Dendritic cell treated with granulocyte-macrophage colony-stimulating factor and Interleukin-4, amounts not matched to agents 40 ng/mL and 50 ng/mL, for 4 days (primary cell): ENCODE results near the gene RBM38.

Source experiments
- H3K27ac Mint-ChIP-seq: one replicate; pipeline ENCODE4 v1.8.0; 2022; ENCODE audit warnings: mild to moderate bottlenecking, mixed read lengths
- H3K27me3 Mint-ChIP-seq: one replicate; pipeline ENCODE4 v1.8.0; 2022; ENCODE audit warnings: mild to moderate bottlenecking, mixed read lengths
- H3K36me3 Mint-ChIP-seq: one replicate; pipeline ENCODE4 v1.8.0; 2022; ENCODE audit warnings: low read depth, mixed read lengths
- H3K4me1 Mint-ChIP-seq: one replicate; pipeline ENCODE4 v1.8.0; 2022; ENCODE audit warnings: low read depth, mixed read lengths
- H3K4me3 Mint-ChIP-seq: one replicate; pipeline ENCODE4 v1.8.0; 2022; ENCODE audit warnings: mild to moderate bottlenecking, moderate library complexity, mixed read lengths
- H3K9me3 Mint-ChIP-seq: one replicate; pipeline ENCODE4 v1.8.0; 2022; ENCODE audit warnings: mixed read lengths
- intact Hi-C: fragments of 100-400 bp; cut with micrococcal nuclease; formaldehyde crosslinking; loops from one replicate; pipeline ENCODE4 v1.15.0; 2022

Gene RBM38

DNA sequence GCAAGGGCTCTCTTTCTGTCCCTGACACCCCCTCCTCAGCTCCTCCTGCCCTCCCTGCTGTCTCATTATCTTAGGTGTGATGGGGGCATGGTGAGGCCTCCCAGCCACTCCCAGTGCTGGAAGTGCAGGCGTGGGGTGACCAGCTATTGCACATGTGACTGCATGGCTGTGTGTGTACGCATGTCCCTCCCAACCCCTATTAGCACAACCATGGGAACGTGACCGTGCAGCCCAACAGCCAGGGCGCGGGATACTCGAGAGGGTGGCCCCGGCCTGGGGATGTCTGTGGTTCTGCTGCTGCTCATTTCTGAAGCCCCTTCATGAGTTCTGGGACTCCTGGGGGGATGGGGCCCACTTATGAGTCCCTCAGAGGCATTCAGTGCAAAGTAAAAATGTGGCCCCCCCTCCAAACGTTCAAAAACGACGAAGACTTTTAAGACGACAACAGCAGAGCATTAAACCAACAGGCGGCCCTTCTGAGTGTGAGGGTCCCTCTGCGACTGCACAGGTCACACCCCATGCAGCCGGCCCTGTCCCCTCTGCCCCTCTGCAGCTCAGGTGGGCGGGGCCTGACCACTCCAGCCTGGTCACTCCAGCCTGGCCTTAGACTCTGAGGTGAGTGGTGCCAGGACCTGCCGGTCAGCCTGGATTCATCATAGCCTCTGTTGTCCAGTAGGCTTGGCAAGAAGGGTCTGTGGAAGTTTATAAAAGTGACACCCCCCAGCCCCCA lies 51.1 kb downstream of the RBM38 start:
- no peaks in the 10 kb centered on the region for H3K36me3 Mint-ChIP-seq
- H3K27ac Mint-ChIP-seq = no peak overlapping the region
- intact Hi-C loops = no loop called here
- H3K9me3 Mint-ChIP-seq = peaks cover 5% of the 10 kb centered on the region
- H3K4me3 Mint-ChIP-seq = no peak overlapping the region
- peaks cover 29% of the 10 kb centered on the region for H3K4me1 Mint-ChIP-seq
- peaks cover 5% of the 10 kb centered on the region for H3K27me3 Mint-ChIP-seq

DNA sequence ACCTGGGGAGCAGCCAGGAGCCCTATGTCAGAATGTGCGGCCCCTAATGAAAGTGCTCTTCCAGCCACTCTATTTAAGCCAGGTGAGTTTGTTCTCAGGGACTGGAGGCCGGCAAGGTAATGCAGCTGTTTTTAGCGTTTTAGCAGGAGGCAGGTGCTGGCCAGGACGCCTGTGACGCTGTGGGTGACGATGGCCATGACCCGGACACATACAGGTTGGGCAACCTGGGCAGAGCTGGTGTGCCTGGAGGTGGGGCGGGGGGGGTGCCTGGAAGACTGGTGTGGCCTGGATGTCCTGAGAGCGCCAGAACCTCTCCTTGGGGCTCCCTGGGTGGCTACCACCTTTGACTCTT lies 51.7 kb downstream of the RBM38 start:
- H3K4me1 Mint-ChIP-seq = peaks cover 33% of the 10 kb centered on the region
- H3K36me3 Mint-ChIP-seq = no peaks in the 10 kb centered on the region
- peaks cover 3% of the 10 kb centered on the region for H3K27me3 Mint-ChIP-seq
- no peaks in the 10 kb centered on the region for H3K9me3 Mint-ChIP-seq
- H3K4me3 Mint-ChIP-seq = no peak overlapping the region
- H3K27ac Mint-ChIP-seq = no peak overlapping the region
- intact Hi-C loops = no loop called here

DNA sequence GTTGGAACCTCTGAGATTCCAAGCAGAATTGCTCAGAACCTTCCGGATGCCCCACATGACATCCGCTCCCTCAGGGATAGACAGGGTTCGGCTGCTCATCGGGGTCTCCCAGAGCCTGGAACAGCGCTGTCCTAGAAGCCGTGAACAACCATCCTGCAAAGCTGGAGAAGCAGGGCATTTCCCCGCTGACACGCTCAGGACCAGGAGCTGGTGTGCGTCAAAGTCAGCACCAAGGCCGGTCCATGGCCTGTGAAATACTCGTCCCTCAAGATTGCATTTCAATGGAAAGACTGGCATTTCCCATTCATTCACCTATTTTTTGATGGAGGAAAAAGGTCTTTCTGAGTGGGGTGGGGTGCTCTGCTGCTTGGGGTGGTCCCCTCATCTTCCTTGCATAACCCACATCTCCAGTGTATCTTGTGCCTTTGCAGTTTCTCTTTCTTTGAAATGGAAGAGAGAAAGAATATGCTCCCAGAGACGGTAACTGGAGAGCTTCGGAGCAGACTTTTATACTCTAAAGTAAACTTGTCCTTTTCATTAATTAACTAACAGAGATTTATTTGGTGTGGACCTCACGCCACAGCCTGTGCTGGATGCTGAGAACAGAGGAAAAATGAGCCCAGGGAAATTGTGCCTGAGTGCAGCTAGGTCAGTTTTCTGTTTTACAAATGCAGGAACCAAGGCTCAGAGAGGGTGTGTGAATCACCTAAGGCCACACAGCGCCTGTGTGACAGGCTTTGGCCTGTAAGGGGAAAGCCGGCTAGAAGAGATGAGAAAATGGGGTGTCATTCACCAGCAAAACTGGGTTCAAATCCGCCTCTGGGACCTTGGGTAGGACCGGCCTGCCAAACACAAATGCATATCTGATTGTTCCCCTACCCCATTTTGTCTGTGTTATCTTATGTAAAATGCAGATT lies 52.4 kb downstream of the RBM38 start:
- peaks cover 3% of the 10 kb centered on the region for H3K27me3 Mint-ChIP-seq
- intact Hi-C loops = no loop called here
- peaks cover 41% of the 10 kb centered on the region for H3K4me1 Mint-ChIP-seq
- no peak overlapping the region for H3K4me3 Mint-ChIP-seq
- H3K36me3 Mint-ChIP-seq = no peaks in the 10 kb centered on the region
- H3K27ac Mint-ChIP-seq = no peak overlapping the region
- no peaks in the 10 kb centered on the region for H3K9me3 Mint-ChIP-seq

DNA sequence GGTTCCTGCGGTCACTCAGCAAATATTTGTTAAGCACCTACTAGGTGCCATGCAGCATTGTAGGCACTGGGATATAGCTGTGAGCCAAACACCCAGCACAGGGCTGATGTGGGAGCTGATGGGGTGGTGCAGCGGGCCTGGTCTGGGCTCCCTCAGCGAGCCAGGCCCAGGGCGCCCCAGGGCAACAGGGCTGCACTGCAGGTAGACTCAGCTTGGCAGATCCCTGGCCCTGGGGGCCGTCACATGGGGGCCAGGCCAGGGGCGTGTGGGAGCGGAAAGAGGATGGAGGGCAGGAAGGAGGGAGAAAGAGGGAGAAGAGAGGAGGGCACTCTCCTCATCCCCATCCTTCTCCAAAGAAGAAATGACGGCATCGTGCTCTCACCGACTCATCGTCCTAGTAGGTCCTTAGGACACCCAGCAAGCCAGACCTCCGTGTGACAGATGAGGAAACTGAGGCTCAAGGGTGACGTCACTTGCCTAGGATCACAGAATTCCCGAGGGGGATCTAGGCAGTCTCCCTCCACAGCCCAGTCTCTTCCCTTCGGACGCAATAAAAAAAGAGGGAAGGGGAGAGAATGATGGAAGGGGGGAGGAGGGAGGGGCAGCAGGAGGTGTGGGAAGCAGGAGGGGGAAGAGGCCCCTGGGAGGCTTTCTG lies 53.3 kb downstream of the RBM38 start:
- Mint-ChIP-seq H3K9me3 (no peaks in the 10 kb centered on the region), H3K27me3 (peaks cover 6% of the 10 kb centered on the region), H3K4me1 (peaks cover 46% of the 10 kb centered on the region), H3K4me3 (no peak overlapping the region), H3K27ac (no peak overlapping the region), H3K36me3 (no peaks in the 10 kb centered on the region)
- intact Hi-C loops = no loop called here

DNA sequence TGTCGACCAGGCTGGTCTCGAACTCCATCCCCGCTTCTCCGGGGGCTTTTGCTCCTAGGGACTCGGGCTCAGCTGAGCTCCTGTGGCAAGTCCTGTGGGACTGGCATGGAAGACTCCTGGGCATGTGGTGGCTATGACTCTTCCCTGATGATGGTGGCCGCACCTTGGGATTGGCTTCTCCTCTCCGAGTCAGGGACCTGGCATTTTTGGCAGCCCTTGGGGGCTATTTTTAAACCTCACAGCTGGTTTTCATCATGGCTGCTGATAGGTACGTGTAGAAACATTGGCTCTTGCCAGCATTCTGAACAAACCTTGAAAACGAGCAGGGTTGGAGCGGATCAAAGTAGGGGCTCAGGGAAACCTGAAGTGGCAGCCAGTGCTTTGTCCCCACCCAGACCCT lies 54.1 kb downstream of the RBM38 start:
- Mint-ChIP-seq H3K27me3 (peaks cover 7% of the 10 kb centered on the region), H3K36me3 (no peaks in the 10 kb centered on the region), H3K9me3 (no peaks in the 10 kb centered on the region), H3K4me3 (no peak overlapping the region), H3K4me1 (peaks cover 46% of the 10 kb centered on the region), H3K27ac (no peak overlapping the region)
- intact Hi-C loops = no loop called here

DNA sequence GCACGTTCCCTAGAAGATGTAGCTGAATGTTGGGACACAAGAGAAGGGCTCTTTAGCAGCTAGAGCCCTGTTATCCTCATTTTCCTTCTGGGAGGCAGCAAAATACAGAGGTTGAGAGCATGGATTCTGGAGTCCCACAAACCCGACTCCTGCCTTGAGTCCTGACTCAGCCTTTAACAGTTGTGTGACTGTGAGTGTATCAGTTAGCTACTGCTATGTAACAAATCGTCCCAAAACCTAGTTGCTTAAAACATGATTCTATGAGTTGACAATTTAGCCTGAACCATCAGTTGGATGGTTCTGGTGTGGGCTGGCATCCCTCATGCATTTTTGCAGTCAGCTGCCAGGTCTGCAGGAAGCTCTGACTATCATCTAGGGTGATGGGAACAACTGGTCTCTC lies 54.6 kb downstream of the RBM38 start:
- Mint-ChIP-seq H3K27me3 (peaks cover 8% of the 10 kb centered on the region), H3K4me1 (peaks cover 46% of the 10 kb centered on the region), H3K36me3 (no peaks in the 10 kb centered on the region), H3K4me3 (no peak overlapping the region), H3K27ac (no peak overlapping the region), H3K9me3 (no peaks in the 10 kb centered on the region)
- intact Hi-C loops = no loop called here

DNA sequence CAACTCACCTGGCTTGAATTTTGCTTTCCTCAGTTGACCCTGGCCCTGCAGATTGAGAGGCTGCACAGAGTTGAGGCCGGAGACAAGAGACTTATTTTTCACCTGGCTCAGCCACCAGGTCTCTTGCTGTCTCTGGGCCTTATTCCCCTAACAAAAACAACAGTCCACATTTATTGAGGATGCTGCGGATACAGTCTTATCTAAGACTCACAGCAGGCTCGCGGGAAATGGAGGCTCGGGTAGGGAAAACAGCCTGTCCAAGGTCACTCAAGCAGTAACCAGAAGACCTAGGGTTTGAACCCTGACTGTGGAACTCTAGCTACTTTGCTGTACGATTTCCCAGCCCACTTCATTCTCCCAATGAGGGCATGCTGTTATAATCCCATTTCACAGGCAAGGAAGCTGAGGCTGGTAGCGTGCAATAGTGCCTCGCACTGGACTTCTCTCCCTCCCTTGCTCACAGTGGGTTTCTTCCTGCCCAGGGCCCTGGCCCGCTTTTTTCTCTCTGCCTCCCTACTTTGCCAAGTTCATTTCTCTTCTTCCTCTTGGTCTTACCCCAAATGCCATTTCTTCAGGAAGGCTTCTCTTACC lies 57.7 kb downstream of the RBM38 start:
- H3K27me3 Mint-ChIP-seq = peaks cover 16% of the 10 kb centered on the region
- H3K36me3 Mint-ChIP-seq = no peaks in the 10 kb centered on the region
- peaks cover 59% of the 10 kb centered on the region for H3K4me1 Mint-ChIP-seq
- no peaks in the 10 kb centered on the region for H3K9me3 Mint-ChIP-seq
- intact Hi-C loops = no loop called here
- no peak overlapping the region for H3K27ac Mint-ChIP-seq
- H3K4me3 Mint-ChIP-seq = no peak overlapping the region

DNA sequence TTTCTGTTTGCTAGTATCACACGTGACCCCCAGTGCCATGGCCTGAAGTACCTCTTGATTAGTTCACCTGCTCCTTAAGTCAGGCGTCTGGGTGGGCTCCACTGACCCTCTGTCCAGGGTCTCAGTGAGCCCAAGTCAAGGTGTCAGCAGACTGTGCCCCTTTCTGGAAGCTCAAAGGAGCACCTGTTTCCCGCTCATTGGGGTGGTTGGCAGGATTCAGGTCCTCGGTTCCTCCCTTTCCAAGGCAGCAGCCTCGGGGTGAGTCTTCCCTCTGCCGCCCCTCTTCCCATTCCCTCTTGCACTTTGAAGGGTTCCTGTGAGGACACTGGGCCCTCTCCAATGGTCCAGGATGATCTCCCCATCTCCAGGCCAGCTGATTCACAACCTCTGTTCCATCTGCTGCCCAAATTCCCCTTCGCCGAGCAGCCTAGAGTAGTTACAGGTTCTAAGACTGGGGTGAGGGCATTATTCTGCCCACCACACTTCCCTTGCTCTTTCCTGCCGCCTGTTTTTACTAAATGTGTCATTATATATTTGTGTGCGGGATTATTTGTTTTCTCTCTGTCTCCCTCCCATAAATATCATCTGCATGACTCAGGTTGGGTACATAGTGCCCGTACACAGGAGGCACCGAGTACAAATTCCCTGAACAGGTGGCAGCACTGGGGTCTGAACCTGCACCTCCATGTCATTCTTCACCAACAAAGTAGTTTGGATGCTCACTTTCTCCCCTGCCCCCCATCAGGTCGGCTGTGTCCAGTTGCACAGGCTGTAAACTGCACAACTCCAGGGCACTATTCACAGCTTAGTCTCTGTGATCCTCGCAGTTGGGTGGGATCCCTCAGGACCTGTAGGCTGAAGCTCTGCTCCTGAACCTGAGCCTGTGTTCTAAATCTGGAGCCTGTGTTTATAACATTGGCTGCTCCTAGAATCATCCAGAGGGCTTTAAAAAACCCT lies 58.5 kb downstream of the RBM38 start:
- Mint-ChIP-seq H3K27me3 (peaks cover 18% of the 10 kb centered on the region), H3K9me3 (no peaks in the 10 kb centered on the region), H3K4me3 (no peak overlapping the region), H3K4me1 (peaks cover 60% of the 10 kb centered on the region), H3K27ac (peak overlapping the region; percentile 54), H3K36me3 (no peaks in the 10 kb centered on the region)
- intact Hi-C loops = no loop called here

DNA sequence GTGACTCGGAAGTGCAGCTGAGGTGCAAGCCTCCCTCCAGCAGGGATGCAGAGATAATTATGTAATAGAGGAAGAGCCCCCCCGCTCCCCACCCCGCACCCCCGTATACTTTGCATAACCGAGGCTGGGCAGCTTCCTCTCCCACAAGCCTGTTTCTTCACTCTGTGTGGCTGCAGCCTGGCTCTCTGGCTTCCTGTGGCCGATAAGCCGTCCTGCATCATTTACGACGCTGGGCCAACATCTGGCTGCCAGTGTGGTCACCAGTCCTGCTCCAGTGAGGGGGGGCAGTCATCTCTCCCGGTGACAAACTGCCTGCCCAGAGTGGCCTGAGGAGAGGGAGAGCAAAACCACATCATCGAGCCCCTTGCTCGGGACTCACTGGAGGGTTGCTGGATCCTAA lies 59.2 kb downstream of the RBM38 start:
- peaks cover 60% of the 10 kb centered on the region for H3K4me1 Mint-ChIP-seq
- peak overlapping the region; percentile 54 for H3K27ac Mint-ChIP-seq
- intact Hi-C loops = no loop called here
- H3K36me3 Mint-ChIP-seq = no peaks in the 10 kb centered on the region
- no peak overlapping the region for H3K4me3 Mint-ChIP-seq
- H3K9me3 Mint-ChIP-seq = no peaks in the 10 kb centered on the region
- H3K27me3 Mint-ChIP-seq = peaks cover 20% of the 10 kb centered on the region

DNA sequence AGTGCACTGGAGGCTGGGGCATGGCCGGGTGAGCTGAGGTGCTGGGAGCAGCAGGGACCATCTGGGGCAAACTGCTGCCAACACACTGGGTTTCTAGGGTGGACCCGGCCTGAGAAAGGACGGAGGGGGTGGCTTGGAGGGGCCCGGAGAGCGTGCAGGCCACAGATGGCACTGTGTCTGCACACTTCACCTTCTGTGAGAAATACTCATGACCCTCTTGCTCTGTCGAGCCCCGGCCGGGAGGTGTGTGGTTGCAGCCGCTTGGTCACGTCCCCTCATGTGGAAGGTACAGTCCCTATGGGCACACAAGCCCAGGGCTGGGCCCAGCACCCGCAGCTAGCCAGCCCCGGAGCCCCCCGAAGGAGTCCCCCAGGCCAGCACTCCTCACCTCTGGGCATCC lies 59.7 kb downstream of the RBM38 start:
- H3K9me3 Mint-ChIP-seq = no peaks in the 10 kb centered on the region
- H3K27ac Mint-ChIP-seq = peak overlapping the region; percentile 54
- no peaks in the 10 kb centered on the region for H3K36me3 Mint-ChIP-seq
- no peak overlapping the region for H3K4me3 Mint-ChIP-seq
- H3K4me1 Mint-ChIP-seq = peaks cover 60% of the 10 kb centered on the region
- peaks cover 20% of the 10 kb centered on the region for H3K27me3 Mint-ChIP-seq
- intact Hi-C loops = no loop called here

DNA sequence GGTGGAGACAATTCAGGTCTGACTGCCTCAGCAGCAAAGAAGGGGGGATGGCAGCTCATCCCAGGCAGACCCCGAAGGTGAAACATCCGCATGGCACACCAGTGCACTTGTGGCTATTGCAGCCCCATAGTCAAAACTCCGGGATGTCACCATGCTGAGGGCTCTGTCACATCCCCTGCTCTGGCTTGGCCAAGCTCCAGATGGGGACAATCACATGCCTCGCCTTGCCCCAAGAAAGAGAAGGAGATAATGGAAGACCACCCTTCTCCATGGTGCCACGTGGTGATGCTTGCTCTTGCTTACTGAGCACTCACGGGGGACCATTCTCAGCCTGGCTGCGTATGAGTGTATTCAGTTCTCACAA lies 60.2 kb downstream of the RBM38 start:
- no peaks in the 10 kb centered on the region for H3K36me3 Mint-ChIP-seq
- no peak overlapping the region for H3K4me3 Mint-ChIP-seq
- no peak overlapping the region for H3K27ac Mint-ChIP-seq
- no peaks in the 10 kb centered on the region for H3K9me3 Mint-ChIP-seq
- peaks cover 20% of the 10 kb centered on the region for H3K27me3 Mint-ChIP-seq
- H3K4me1 Mint-ChIP-seq = peaks cover 60% of the 10 kb centered on the region
- intact Hi-C loops = no loop called here

DNA sequence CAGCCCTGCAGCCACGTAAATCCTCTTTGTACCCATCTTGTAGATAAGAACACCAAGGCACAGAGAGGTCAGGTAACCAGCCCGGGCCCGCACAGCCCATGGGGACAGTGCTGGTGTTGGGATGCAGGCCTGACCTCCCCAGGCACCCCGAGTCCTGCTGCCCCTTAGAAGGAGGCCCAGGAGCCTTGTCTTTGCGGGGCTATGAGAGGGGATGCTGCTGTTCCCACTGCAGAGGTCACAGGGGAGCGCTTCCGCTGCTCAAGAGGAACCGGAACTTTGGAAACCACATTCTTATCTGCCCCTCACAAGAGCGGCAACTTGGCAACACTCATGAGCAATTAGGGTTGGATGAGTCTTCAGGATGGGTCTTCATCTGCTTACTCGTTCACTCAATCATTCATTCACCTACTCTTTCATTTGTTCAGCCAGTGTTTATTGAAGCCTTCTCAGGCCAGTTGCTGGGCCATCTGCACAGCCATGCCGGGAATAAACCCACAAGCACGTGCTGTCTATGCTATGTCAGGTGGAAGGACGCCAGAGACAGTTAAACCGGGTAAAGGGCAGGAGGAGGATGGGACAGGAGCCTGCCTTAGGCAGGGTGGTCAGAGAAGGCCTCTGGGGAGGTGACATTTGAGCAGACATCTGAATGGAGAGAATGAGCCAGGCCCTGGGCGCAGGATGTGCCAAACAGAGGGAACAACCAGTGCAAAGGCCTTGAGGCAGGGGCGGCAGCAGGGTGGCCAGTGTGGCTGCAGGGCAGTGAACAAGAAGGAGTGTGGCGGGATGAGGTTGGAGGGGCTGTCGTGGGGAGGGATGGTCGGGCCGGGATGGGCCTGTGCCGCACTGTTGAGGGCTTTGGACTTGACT lies 60.8 kb downstream of the RBM38 start:
- no peaks in the 10 kb centered on the region for H3K36me3 Mint-ChIP-seq
- intact Hi-C loops = no loop called here
- peak overlapping the region; percentile 54 for H3K27ac Mint-ChIP-seq
- H3K4me3 Mint-ChIP-seq = no peak overlapping the region
- peaks cover 60% of the 10 kb centered on the region for H3K4me1 Mint-ChIP-seq
- peaks cover 20% of the 10 kb centered on the region for H3K27me3 Mint-ChIP-seq
- H3K9me3 Mint-ChIP-seq = no peaks in the 10 kb centered on the region
